GM23338 (cell line): Measurements from ENCODE around the gene SYK. TPM values are rescaled to one million over a fixed set of nuclear protein-coding genes. Genes with fewer than 3 reads are reported as not detected.

ENCODE experiments used
- ATAC-seq: fragments of 200-7000 bp; cut with Tn5 transposase; 3 replicates; pipeline ENCODE4 v1.9.1; 2020
- DNase-seq: peaks from one replicate; pipeline ENCODE4 v3.0.0-alpha.2; 2015; ENCODE audit warnings: low spot score
- H2AFZ ChIP-seq: fragments of 200-600 bp; sonication (generic); 2 replicates; pipeline ENCODE4 v1.8.0; 2016; ENCODE audit warnings: antibody characterized with exemption, mild to moderate bottlenecking, moderate library complexity
- H3F3A ChIP-seq: fragments of 200-600 bp; sonication (generic); replicated peaks from 2 replicates; pipeline ENCODE4 v1.8.0; 2017; ENCODE audit warnings: antibody characterized with exemption, mixed run types, low read depth
- H3K27ac ChIP-seq: fragments of 200-600 bp; sonication (generic); 2 replicates; pipeline ENCODE4 v1.6.1; 2016; ENCODE audit warnings: low read depth
- H3K27me3 ChIP-seq: fragments of 200-600 bp; sonication (generic); 2 replicates; pipeline ENCODE4 v1.8.0; 2016; ENCODE audit warnings: mild to moderate bottlenecking, mixed run types, moderate library complexity; ENCODE audit not compliant: insufficient read depth
- H3K36me3 ChIP-seq: fragments of 200-600 bp; sonication (generic); 2 replicates; pipeline ENCODE4 v1.8.0; 2016; ENCODE audit warnings: mild to moderate bottlenecking; ENCODE audit not compliant: insufficient read depth
- H3K4me1 ChIP-seq: fragments of 200-600 bp; sonication (generic); 2 replicates; pipeline ENCODE4 v1.8.0; 2016; ENCODE audit warnings: mild to moderate bottlenecking, moderate library complexity; ENCODE audit not compliant: insufficient read depth
- H3K4me2 ChIP-seq: fragments of 200-600 bp; sonication (generic); 2 replicates; pipeline ENCODE4 v1.7.1; 2017; ENCODE audit warnings: mixed run types
- H3K4me3 ChIP-seq: fragments of 200-600 bp; sonication (generic); 2 replicates; pipeline ENCODE4 v1.6.1; 2016; ENCODE audit warnings: mixed run types
- H3K79me2 ChIP-seq: fragments of 200-600 bp; sonication (generic); replicated peaks from 2 replicates; pipeline ENCODE4 v1.8.0; 2017; ENCODE audit warnings: mild to moderate bottlenecking; ENCODE audit not compliant: insufficient read depth
- H3K9me2 ChIP-seq: fragments of 200-600 bp; sonication (generic); 2 replicates; pipeline ENCODE4 v1.8.0; 2017; ENCODE audit not compliant: insufficient read depth
- H4K20me1 ChIP-seq: fragments of 200-600 bp; sonication (generic); replicated peaks from 2 replicates; pipeline ENCODE4 v1.8.0; 2017; ENCODE audit warnings: mild to moderate bottlenecking; ENCODE audit not compliant: insufficient read depth
- H3K27ac Mint-ChIP-seq: 2 replicates; pipeline ENCODE4 v1.8.0; 2020; ENCODE audit warnings: inconsistent platforms, mild to moderate bottlenecking, moderate library complexity, mixed read lengths
- H3K27me3 Mint-ChIP-seq: 3 replicates; pipeline ENCODE4 v1.8.0; 2022; ENCODE audit warnings: low read depth, mild to moderate bottlenecking, moderate library complexity, mixed read lengths, inconsistent platforms; ENCODE audit not compliant: insufficient read depth, poor library complexity
- H3K36me3 Mint-ChIP-seq: 3 replicates; pipeline ENCODE4 v1.8.0; 2021; ENCODE audit warnings: low read depth, mild to moderate bottlenecking, inconsistent platforms, moderate library complexity, mixed read lengths
- H3K4me1 Mint-ChIP-seq: 3 replicates; pipeline ENCODE4 v1.8.0; 2020; ENCODE audit warnings: mild to moderate bottlenecking, inconsistent platforms, mixed read lengths
- H3K4me3 Mint-ChIP-seq: 3 replicates; pipeline ENCODE4 v1.8.0; 2021; ENCODE audit warnings: moderate library complexity, mild to moderate bottlenecking, inconsistent platforms, mixed read lengths
- H3K9me3 Mint-ChIP-seq: 3 replicates; pipeline ENCODE4 v1.8.0; 2020; ENCODE audit warnings: moderate library complexity, mild to moderate bottlenecking, inconsistent platforms, mixed read lengths
- CREB1 ChIP-seq: fragments of 250-450 bp; sonication (Bioruptor Pico); IDR thresholded peaks from 2 replicates; pipeline ENCODE4 v1.5.0; 2020; ENCODE audit warnings: low read depth, mild to moderate bottlenecking, moderate library complexity
- EZH2 ChIP-seq: fragments of 200-600 bp; sonication (generic); IDR thresholded peaks from one replicate; pipeline ENCODE4 v1.8.0; 2017; ENCODE audit warnings: antibody characterized with exemption, mild to moderate bottlenecking, low read depth; ENCODE audit not compliant: unreplicated experiment
- JUNB ChIP-seq: IDR thresholded peaks from one replicate; pipeline ENCODE4 v1.6.1; 2016; ENCODE audit warnings: antibody characterized with exemption; ENCODE audit not compliant: unreplicated experiment
- POLR2AphosphoS5 ChIP-seq: IDR thresholded peaks from 2 replicates; pipeline ENCODE4 v1.6.1; 2016; ENCODE audit warnings: antibody characterized with exemption, low read depth
- STAT1 ChIP-seq: IDR thresholded peaks from one replicate; pipeline ENCODE4 v1.6.1; 2016; ENCODE audit warnings: antibody characterized with exemption; ENCODE audit not compliant: unreplicated experiment
- ZNF331 ChIP-seq: fragments of 250-450 bp; sonication (Bioruptor Pico); IDR thresholded peaks from 2 replicates; pipeline ENCODE4 v1.5.0; 2020; ENCODE audit warnings: low read depth, mild to moderate bottlenecking, moderate library complexity
- polyA plus RNA-seq: library from polyadenylated mRNA; unstranded; fragments of >200 nt; fragmentation: Nextera tagmentation; extraction: Ambion mirVana; gene quantifications from 2 replicates; pipeline ENCODE4 v1.2.1, GENCODE V29; 2016
- total RNA-seq: library from RNA; depleted of rRNA; stranded (reverse); fragments of >200 nt; shearing (Covaris generic); gene quantifications from 2 replicates; pipeline ENCODE4 v1.2.3, GENCODE V29; 2014
- TF ChIP-seq, protein P1 (sequence below), 2 experiments: fragments of 200-600 bp in 1 of 2; sonication (generic) in 1 of 2; conservative IDR thresholded peaks; 2 replicates each; pipeline versions ENCODE4 v1.5.1 to v1.6.1; 2016 to 2017; ENCODE audit warnings: antibody characterized with exemption in 2 of 2, low read depth in 2 of 2, mild to moderate bottlenecking in 2 of 2, moderate library complexity in 1 of 2
- TF ChIP-seq, protein P2 (sequence below): IDR thresholded peaks from 2 replicates; pipeline ENCODE4 v1.6.1; 2016; ENCODE audit warnings: antibody characterized with exemption
- TF ChIP-seq, protein P3 (sequence below): IDR thresholded peaks from one replicate; pipeline ENCODE4 v1.6.1; 2018; ENCODE audit warnings: antibody characterized with exemption; ENCODE audit not compliant: unreplicated experiment
- TF ChIP-seq, protein P4 (sequence below): fragments of 250-450 bp; sonication (Bioruptor Pico); IDR thresholded peaks from 2 replicates; pipeline ENCODE4 v1.5.0; 2020; ENCODE audit warnings: mild to moderate bottlenecking, moderate library complexity

SYK gene
- total and polyA plus RNA-seq, 2 experiments from 2014 or later, result 1.5 to 5.8 TPM

DNA sequence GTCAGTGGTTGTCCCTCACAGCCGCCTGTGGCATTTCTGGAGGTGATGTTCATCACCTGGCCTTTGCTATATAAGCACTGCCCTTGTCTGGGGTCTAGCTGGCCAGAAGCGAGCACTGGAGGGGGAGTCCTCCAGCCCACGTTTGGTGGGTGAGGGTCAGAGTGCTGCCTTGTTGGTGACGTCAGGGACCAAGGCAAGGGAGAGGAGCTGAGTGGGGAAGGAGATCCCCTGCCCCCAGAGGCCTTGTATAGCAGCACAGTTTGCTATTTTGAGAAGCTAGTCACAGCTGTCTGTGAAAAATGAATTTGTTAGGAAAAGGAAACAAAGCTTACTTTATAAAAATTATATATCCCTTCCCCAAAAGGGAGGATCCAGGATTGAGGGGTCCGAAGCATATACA, 49.8 kb downstream of the SYK start:
- ATAC-seq (peak; percentile 54), DNase-seq (peak; percentile 8)
- no peaks in the 10 kb centered on the region for H3K27me3 ChIP-seq
- no peaks in the 10 kb centered on the region for H3K9me2 ChIP-seq
- H4K20me1 ChIP-seq, result no peaks in the 10 kb centered on the region
- H3K36me3 ChIP-seq, result no peaks in the 10 kb centered on the region
- H3K27ac ChIP-seq, result no peak overlapping the region
- no peaks in the 10 kb centered on the region for H3K9me3 Mint-ChIP-seq
- no peak overlapping the region for H3K27ac Mint-ChIP-seq
- no peaks in the 10 kb centered on the region for H3F3A ChIP-seq
- no peak overlapping the region for H3K4me2 ChIP-seq
- no peaks in the 10 kb centered on the region for H3K4me1 Mint-ChIP-seq
- peaks cover 5% of the 10 kb centered on the region for H3K27me3 Mint-ChIP-seq
- no peaks in the 10 kb centered on the region for H3K4me1 ChIP-seq
- no peak overlapping the region for H2AFZ ChIP-seq
- H3K4me3 Mint-ChIP-seq, result no peak overlapping the region
- H3K79me2 ChIP-seq, result no peaks in the 10 kb centered on the region
- TF ChIP-seq EZH2 (no peak), POLR2AphosphoS5 (no peak), CREB1 (CRISPR knock-in tag) (no peak)
- H3K36me3 Mint-ChIP-seq, result no peaks in the 10 kb centered on the region
- no peak overlapping the region for H3K4me3 ChIP-seq

DNA sequence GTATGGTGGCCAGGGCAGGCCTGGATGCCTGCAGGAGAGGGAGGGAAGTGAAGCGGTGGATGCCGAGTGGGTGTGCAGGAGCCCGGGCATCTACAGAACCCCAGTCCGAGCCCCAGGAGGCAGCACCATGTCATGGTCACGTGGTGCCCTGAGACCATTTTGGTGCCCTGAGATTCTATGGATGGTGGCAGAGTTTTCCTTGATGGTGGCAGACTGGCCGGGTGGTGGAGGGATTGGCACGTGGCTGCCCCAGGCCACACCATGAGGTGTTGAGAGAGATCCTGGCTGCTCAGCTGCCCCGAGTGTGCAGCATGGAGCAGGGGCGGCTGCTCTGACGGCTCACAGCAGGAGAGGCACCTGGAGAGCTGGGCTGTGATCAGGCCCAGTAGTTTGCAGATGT, 52.3 kb downstream of the SYK start:
- Histone ChIP-seq H4K20me1 (no peaks in the 10 kb centered on the region), H3K79me2 (no peaks in the 10 kb centered on the region), H3K4me3 (no peak overlapping the region), H3K9me2 (no peaks in the 10 kb centered on the region), H3K4me1 (no peaks in the 10 kb centered on the region), H3K27ac (no peak overlapping the region), H3K27me3 (no peaks in the 10 kb centered on the region), H3F3A (no peaks in the 10 kb centered on the region), H3K4me2 (no peak overlapping the region), H3K36me3 (no peaks in the 10 kb centered on the region), H2AFZ (no peak overlapping the region)
- Mint-ChIP-seq H3K4me3 (no peak overlapping the region), H3K4me1 (no peaks in the 10 kb centered on the region), H3K36me3 (no peaks in the 10 kb centered on the region), H3K27me3 (peaks cover 5% of the 10 kb centered on the region), H3K9me3 (no peaks in the 10 kb centered on the region), H3K27ac (no peak overlapping the region)
- DNase-seq (no peak), ATAC-seq (no peak)
- TF ChIP-seq, protein P1, sequence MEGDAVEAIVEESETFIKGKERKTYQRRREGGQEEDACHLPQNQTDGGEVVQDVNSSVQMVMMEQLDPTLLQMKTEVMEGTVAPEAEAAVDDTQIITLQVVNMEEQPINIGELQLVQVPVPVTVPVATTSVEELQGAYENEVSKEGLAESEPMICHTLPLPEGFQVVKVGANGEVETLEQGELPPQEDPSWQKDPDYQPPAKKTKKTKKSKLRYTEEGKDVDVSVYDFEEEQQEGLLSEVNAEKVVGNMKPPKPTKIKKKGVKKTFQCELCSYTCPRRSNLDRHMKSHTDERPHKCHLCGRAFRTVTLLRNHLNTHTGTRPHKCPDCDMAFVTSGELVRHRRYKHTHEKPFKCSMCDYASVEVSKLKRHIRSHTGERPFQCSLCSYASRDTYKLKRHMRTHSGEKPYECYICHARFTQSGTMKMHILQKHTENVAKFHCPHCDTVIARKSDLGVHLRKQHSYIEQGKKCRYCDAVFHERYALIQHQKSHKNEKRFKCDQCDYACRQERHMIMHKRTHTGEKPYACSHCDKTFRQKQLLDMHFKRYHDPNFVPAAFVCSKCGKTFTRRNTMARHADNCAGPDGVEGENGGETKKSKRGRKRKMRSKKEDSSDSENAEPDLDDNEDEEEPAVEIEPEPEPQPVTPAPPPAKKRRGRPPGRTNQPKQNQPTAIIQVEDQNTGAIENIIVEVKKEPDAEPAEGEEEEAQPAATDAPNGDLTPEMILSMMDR (conservative IDR thresholded peaks at IDR 0.05; ENCODE audit: low read depth in 2 of 2), result no peak
- TF ChIP-seq ZNF331, result no peak
- no peak for TF ChIP-seq CREB1 (CRISPR knock-in tag)
- no peak for TF ChIP-seq EZH2
- TF ChIP-seq, protein P2, sequence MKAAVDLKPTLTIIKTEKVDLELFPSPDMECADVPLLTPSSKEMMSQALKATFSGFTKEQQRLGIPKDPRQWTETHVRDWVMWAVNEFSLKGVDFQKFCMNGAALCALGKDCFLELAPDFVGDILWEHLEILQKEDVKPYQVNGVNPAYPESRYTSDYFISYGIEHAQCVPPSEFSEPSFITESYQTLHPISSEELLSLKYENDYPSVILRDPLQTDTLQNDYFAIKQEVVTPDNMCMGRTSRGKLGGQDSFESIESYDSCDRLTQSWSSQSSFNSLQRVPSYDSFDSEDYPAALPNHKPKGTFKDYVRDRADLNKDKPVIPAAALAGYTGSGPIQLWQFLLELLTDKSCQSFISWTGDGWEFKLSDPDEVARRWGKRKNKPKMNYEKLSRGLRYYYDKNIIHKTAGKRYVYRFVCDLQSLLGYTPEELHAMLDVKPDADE, result no peak
- no peak for TF ChIP-seq STAT1
- TF ChIP-seq, protein P3, sequence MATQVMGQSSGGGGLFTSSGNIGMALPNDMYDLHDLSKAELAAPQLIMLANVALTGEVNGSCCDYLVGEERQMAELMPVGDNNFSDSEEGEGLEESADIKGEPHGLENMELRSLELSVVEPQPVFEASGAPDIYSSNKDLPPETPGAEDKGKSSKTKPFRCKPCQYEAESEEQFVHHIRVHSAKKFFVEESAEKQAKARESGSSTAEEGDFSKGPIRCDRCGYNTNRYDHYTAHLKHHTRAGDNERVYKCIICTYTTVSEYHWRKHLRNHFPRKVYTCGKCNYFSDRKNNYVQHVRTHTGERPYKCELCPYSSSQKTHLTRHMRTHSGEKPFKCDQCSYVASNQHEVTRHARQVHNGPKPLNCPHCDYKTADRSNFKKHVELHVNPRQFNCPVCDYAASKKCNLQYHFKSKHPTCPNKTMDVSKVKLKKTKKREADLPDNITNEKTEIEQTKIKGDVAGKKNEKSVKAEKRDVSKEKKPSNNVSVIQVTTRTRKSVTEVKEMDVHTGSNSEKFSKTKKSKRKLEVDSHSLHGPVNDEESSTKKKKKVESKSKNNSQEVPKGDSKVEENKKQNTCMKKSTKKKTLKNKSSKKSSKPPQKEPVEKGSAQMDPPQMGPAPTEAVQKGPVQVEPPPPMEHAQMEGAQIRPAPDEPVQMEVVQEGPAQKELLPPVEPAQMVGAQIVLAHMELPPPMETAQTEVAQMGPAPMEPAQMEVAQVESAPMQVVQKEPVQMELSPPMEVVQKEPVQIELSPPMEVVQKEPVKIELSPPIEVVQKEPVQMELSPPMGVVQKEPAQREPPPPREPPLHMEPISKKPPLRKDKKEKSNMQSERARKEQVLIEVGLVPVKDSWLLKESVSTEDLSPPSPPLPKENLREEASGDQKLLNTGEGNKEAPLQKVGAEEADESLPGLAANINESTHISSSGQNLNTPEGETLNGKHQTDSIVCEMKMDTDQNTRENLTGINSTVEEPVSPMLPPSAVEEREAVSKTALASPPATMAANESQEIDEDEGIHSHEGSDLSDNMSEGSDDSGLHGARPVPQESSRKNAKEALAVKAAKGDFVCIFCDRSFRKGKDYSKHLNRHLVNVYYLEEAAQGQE, result no peak
- TF ChIP-seq JUNB, result no peak
- TF ChIP-seq, protein P4, sequence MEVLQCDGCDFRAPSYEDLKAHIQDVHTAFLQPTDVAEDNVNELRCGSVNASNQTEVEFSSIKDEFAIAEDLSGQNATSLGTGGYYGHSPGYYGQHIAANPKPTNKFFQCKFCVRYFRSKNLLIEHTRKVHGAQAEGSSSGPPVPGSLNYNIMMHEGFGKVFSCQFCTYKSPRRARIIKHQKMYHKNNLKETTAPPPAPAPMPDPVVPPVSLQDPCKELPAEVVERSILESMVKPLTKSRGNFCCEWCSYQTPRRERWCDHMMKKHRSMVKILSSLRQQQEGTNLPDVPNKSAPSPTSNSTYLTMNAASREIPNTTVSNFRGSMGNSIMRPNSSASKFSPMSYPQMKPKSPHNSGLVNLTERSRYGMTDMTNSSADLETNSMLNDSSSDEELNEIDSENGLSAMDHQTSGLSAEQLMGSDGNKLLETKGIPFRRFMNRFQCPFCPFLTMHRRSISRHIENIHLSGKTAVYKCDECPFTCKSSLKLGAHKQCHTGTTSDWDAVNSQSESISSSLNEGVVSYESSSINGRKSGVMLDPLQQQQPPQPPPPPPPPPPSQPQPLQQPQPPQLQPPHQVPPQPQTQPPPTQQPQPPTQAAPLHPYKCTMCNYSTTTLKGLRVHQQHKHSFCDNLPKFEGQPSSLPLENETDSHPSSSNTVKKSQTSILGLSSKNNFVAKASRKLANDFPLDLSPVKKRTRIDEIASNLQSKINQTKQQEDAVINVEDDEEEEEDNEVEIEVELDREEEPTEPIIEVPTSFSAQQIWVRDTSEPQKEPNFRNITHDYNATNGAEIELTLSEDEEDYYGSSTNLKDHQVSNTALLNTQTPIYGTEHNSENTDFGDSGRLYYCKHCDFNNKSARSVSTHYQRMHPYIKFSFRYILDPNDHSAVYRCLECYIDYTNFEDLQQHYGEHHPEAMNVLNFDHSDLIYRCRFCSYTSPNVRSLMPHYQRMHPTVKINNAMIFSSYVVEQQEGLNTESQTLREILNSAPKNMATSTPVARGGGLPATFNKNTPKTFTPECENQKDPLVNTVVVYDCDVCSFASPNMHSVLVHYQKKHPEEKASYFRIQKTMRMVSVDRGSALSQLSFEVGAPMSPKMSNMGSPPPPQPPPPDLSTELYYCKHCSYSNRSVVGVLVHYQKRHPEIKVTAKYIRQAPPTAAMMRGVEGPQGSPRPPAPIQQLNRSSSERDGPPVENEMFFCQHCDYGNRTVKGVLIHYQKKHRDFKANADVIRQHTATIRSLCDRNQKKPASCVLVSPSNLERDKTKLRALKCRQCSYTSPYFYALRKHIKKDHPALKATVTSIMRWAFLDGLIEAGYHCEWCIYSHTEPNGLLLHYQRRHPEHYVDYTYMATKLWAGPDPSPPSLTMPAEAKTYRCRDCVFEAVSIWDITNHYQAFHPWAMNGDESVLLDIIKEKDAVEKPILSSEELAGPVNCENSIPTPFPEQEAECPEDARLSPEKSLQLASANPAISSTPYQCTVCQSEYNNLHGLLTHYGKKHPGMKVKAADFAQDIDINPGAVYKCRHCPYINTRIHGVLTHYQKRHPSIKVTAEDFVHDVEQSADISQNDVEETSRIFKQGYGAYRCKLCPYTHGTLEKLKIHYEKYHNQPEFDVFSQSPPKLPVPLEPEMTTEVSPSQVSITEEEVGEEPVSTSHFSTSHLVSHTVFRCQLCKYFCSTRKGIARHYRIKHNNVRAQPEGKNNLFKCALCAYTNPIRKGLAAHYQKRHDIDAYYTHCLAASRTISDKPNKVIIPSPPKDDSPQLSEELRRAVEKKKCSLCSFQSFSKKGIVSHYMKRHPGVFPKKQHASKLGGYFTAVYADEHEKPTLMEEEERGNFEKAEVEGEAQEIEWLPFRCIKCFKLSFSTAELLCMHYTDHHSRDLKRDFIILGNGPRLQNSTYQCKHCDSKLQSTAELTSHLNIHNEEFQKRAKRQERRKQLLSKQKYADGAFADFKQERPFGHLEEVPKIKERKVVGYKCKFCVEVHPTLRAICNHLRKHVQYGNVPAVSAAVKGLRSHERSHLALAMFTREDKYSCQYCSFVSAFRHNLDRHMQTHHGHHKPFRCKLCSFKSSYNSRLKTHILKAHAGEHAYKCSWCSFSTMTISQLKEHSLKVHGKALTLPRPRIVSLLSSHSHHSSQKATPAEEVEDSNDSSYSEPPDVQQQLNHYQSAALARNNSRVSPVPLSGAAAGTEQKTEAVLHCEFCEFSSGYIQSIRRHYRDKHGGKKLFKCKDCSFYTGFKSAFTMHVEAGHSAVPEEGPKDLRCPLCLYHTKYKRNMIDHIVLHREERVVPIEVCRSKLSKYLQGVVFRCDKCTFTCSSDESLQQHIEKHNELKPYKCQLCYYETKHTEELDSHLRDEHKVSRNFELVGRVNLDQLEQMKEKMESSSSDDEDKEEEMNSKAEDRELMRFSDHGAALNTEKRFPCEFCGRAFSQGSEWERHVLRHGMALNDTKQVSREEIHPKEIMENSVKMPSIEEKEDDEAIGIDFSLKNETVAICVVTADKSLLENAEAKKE (CRISPR knock-in tag), result no peak
